Neuronal stem cell (in vitro differentiated cells): ENCODE measurements around the gene MROH8. TPM values are rescaled to one million over a fixed set of nuclear protein-coding genes. Genes with fewer than 3 reads are reported as not detected.

Source experiments
- DNase-seq: peaks from one replicate; pipeline ENCODE4 v3.0.0-alpha.2; 2013; ENCODE audit warnings: low spot score
- H2AFZ ChIP-seq: one replicate; pipeline ENCODE4 v1.6.1; 2013; ENCODE audit warnings: mild to moderate bottlenecking, low read length, inconsistent platforms
- H2AK5ac ChIP-seq: 2 replicates; pipeline ENCODE4 v1.6.1; 2013; ENCODE audit warnings: low read depth, mild to moderate bottlenecking, inconsistent platforms, low read length, moderate library complexity, mixed read lengths
- H2BK120ac ChIP-seq: 2 replicates; pipeline ENCODE4 v1.6.1; 2013; ENCODE audit warnings: low read depth, mild to moderate bottlenecking, inconsistent platforms, low read length, moderate library complexity, mixed read lengths
- H2BK12ac ChIP-seq: one replicate; pipeline ENCODE4 v1.6.1; 2013; ENCODE audit warnings: low read length, inconsistent platforms
- H2BK15ac ChIP-seq: 2 replicates; pipeline ENCODE4 v1.6.1; 2013; ENCODE audit warnings: mild to moderate bottlenecking, low read length, inconsistent platforms, mixed read lengths
- H2BK5ac ChIP-seq: one replicate; pipeline ENCODE4 v1.6.1; 2013; ENCODE audit warnings: inconsistent platforms, mild to moderate bottlenecking, low read length, moderate library complexity
- H3K14ac ChIP-seq: one replicate; pipeline ENCODE4 v1.6.1; 2013; ENCODE audit warnings: low read length, inconsistent platforms
- H3K18ac ChIP-seq: 2 replicates; pipeline ENCODE4 v1.6.1; 2013; ENCODE audit warnings: low read length, inconsistent platforms
- H3K23ac ChIP-seq: 2 replicates; pipeline ENCODE4 v1.6.1; 2013; ENCODE audit warnings: low read depth, mild to moderate bottlenecking, mixed read lengths, low read length, inconsistent platforms; ENCODE audit not compliant: poor library complexity
- H3K27ac ChIP-seq: replicated peaks from 3 replicates; pipeline ENCODE4 v1.5.1; 2013; ENCODE audit warnings: low read length, inconsistent platforms
- H3K27me3 ChIP-seq, 3 experiments: 2 replicates each; pipeline ENCODE4 v1.6.1; 2013; ENCODE audit warnings: low read length in 3 of 3, mild to moderate bottlenecking in 2 of 3, inconsistent platforms in 1 of 3, low read depth in 1 of 3, mixed read lengths in 1 of 3, moderate library complexity in 1 of 3; ENCODE audit not compliant: control insufficient read depth in 3 of 3, insufficient read depth in 3 of 3
- H3K36me3 ChIP-seq, 2 donors: replicated peaks in 1 of 2; 2 replicates each; pipeline ENCODE4 v1.6.1; 2013; ENCODE audit warnings: low read length in 2 of 2; ENCODE audit not compliant: control insufficient read depth in 2 of 2, insufficient read depth in 2 of 2
- H3K4ac ChIP-seq: 2 replicates; pipeline ENCODE4 v1.6.1; 2013; ENCODE audit warnings: inconsistent platforms, mild to moderate bottlenecking, low read length, moderate library complexity
- H3K4me1 ChIP-seq, 2 donors: 1 replicate in 1 of 2; 2 replicates in 1 of 2; pipeline ENCODE4 v1.6.1; 2013; ENCODE audit warnings: low read length in 2 of 2, low read depth in 1 of 2; ENCODE audit not compliant: control insufficient read depth in 2 of 2, insufficient read depth in 1 of 2
- H3K4me2 ChIP-seq: one replicate; pipeline ENCODE4 v1.6.1; 2013; ENCODE audit warnings: mild to moderate bottlenecking, low read length, inconsistent platforms; ENCODE audit not compliant: insufficient read depth, poor library complexity, severe bottlenecking
- H3K4me3 ChIP-seq, 2 donors: 2 replicates each; pipeline ENCODE4 v1.5.1; 2013; ENCODE audit warnings: low read length in 2 of 2, mild to moderate bottlenecking in 2 of 2, inconsistent platforms in 1 of 2, moderate library complexity in 1 of 2
- H3K79me1 ChIP-seq: one replicate; pipeline ENCODE4 v1.6.1; 2013; ENCODE audit warnings: low read depth, mild to moderate bottlenecking, inconsistent platforms, low read length, moderate library complexity
- H3K9ac ChIP-seq: one replicate; pipeline ENCODE4 v1.6.1; 2013; ENCODE audit warnings: mild to moderate bottlenecking, low read depth, low read length, inconsistent platforms; ENCODE audit not compliant: poor library complexity
- H3K9me3 ChIP-seq, 2 donors: replicated peaks in 1 of 2; 2 replicates each; pipeline versions ENCODE3 to v1.6.1; 2013; ENCODE audit warnings: low read length in 2 of 2, mild to moderate bottlenecking in 2 of 2, inconsistent platforms in 1 of 2, low read depth in 1 of 2, mixed read lengths in 1 of 2, moderate library complexity in 1 of 2; ENCODE audit not compliant: control insufficient read depth in 2 of 2, insufficient read depth in 1 of 2
- H4K8ac ChIP-seq: one replicate; pipeline ENCODE4 v1.6.1; 2013; ENCODE audit warnings: low read depth, mild to moderate bottlenecking, inconsistent platforms, low read length, moderate library complexity
- H4K91ac ChIP-seq: one replicate; pipeline ENCODE4 v1.6.1; 2013; ENCODE audit warnings: low read length, low read depth, mild to moderate bottlenecking, inconsistent platforms; ENCODE audit not compliant: poor library complexity
- WGBS, 2 donors: extraction: QIAGEN DNeasy Blood & Tissue Kit; methylation state at CpG; one replicate each; pipeline ENCODE4 v1.1.7; 2013; ENCODE audit warnings: missing lambda C conversion rate in 2 of 2, mixed read lengths in 1 of 2; ENCODE audit not compliant: insufficient read length in 2 of 2, insufficient replicate concordance in 1 of 2; ENCODE audit errors: extremely low coverage in 2 of 2; 5-methylcytosine and 5-hydroxymethylcytosine counted together
- polyA plus RNA-seq, 2 experiments: library from polyadenylated mRNA; stranded (reverse); fragments of 200-250 nt; gene quantifications; one replicate each; pipeline ENCODE4 v1.2.3, GENCODE V29; 2013

Gene MROH8
- 4.4 TPM for polyA plus RNA-seq (2013, experiment 1 of 2)
- polyA plus RNA-seq (2013, experiment 2 of 2) = 4.7 TPM

DNA sequence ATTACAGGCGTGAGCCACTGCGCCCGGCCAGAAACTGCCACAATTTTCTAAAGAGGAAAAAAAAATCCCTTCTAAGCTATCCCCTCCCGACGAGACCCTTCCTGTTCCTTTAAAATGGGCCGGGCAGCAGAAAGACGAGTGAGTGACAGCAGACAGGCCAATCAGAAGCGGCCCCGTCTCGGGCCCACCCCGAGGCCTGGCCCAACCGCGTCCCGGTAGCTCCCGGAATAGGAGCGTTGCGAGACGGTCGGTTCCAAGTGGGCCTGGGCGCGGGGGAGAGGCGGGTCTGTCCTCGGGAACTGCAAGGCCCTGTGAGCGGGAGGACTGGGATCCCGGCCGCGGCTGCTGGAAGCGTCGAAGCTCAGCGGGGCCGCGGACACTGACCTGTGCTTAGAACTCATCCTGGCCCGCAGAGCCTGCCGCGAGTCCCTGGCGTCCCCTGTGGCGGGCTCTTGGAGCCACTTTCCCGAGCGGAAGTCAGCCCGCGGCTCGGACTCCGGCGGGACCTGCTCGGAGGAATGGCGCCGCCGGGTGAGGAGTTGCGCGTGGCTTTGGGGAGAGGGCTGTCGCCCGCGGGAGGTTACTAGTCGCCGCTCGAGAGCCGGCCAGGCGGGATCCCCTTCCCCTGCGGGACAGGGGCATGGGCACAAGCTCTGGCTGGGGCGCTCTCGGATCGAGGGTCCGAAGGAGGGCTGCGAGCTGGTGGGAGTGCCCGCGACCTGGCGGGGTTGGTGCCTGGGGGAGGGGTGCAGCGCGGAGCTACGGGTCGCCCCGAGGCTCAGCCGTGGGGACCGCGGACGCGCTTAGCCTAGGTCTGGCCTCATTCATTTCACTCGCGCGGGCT is at the start of gene MROH8, which contains the start of gene RPN2:
MROH8 (minus strand) TSS at position 710 of the 844 bp plus-strand sequence.
RPN2 (plus strand) TSS at position 492 of the 844 bp plus-strand sequence; CDS start at position 519, 27 bp downstream.
- no CpG with 5 or more reads among the region's 80 CpGs for WGBS, 2 donors
- Histone ChIP-seq H3K9me3 (no peaks in the 10 kb centered on the region), H3K9ac (peak within 1 kb of the TSS; percentile 99)

DNA sequence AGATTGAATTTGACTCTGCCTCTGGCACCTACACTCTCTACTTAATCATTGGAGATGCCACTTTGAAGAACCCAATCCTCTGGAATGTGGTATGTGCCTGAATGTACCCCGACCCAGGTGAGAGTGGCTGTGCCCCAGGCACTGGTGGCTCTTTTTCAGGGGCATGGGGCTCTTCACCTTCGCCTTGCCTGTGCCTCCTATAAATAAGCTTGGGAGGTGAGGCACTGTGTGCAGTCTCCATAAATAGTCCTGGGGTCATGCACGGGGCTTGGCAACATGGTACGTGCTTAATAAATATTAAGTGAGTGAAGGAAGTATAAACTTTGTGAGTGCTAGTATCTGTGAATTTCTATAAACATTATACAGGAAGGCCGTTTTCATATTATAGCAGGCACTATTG is 49.3 kb upstream of the MROH8 start:
- Histone ChIP-seq H3K9me3 (no peaks in the 10 kb centered on the region), H3K4me3 (no peak overlapping the region), H3K4me2 (no peak overlapping the region), H3K79me1 (peaks cover 2% of the 10 kb centered on the region), H3K14ac (no peak overlapping the region), H3K9ac (no peak overlapping the region), H3K27me3 (no peaks in the 10 kb centered on the region), H4K91ac (no peak overlapping the region), H2AFZ (no peak overlapping the region), H3K27ac (peak overlapping the region; percentile 77), H4K8ac (no peak overlapping the region), H2AK5ac (peak overlapping the region; percentile 30), H2BK5ac (peak overlapping the region; percentile 25), H3K23ac (no peak overlapping the region), H2BK120ac (no peak overlapping the region), H2BK15ac (peak overlapping the region; percentile 18), H3K18ac (peak overlapping the region; percentile 82), H2BK12ac (no peak overlapping the region), H3K4me1 (peaks cover 22 to 36% of the 10 kb centered on the region in 2 donors), H3K36me3 (peaks cover 37 to 100% of the 10 kb centered on the region in 2 donors), H3K4ac (peak overlapping the region; percentile 2)
- no CpG with 5 or more reads among the region's 5 CpGs for WGBS, 2 donors
- DNase-seq = no peak

More for the DNA sequence above, at the start of gene MROH8, which contains the start of gene RPN2:
- peak within 1 kb of the TSS; percentile 94 for H2BK5ac ChIP-seq
- peak within 1 kb of the TSS; percentile 90 to 93 for H3K4me3 ChIP-seq
- H3K4me2 ChIP-seq = peak within 1 kb of the TSS; percentile 64
- H2BK120ac ChIP-seq = peak within 1 kb of the TSS; percentile 99
- peak within 1 kb of the TSS; percentile 98 for H3K14ac ChIP-seq
- H4K8ac ChIP-seq = peak within 1 kb of the TSS; percentile 56
- peak within 1 kb of the TSS; percentile 85 for H3K27ac ChIP-seq
- H2AFZ ChIP-seq = peak within 1 kb of the TSS; percentile 100
- H3K36me3 ChIP-seq = peaks cover 3 to 28% of the 10 kb centered on the region in 2 donors
- H3K4me1 ChIP-seq = peaks cover 6 to 7% of the 10 kb centered on the region in 2 donors
- peak within 1 kb of the TSS; percentile 67 for H3K4ac ChIP-seq
- no peak within 1 kb of the TSS for H4K91ac ChIP-seq
- H2BK12ac ChIP-seq = no peak within 1 kb of the TSS
- H2AK5ac ChIP-seq = peak within 1 kb of the TSS; percentile 96
- peak; percentile 96 for DNase-seq
- H3K18ac ChIP-seq = peak within 1 kb of the TSS; percentile 100
- H2BK15ac ChIP-seq = peak within 1 kb of the TSS; percentile 45
- no peaks in the 10 kb centered on the region for H3K27me3 ChIP-seq
- peaks cover 5% of the 10 kb centered on the region for H3K79me1 ChIP-seq
- peak within 1 kb of the TSS; percentile 98 for H3K23ac ChIP-seq

DNA sequence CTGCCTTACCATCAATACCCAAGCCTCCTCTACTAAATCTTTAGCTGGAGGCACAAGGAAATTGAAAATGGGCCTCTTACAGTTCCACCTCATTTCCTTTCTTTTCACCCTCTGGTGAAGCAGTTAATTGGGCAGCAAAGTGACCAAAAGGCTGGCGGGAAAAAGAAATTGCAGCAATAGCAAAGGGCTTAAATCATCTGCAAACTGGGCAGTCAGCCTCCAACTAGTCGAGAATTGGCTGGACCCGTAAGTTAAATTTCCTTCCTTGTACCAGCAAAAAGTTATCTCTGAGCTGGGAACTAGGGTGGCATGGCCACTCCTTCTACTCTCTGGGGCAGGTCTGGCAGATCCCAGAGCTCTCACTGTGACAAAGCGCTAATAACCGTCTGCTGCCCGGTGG is 48.7 kb upstream of the MROH8 start:
- Histone ChIP-seq H3K36me3 (peaks cover 38 to 100% of the 10 kb centered on the region in 2 donors), H2AFZ (no peak overlapping the region), H3K9ac (no peak overlapping the region), H3K27me3 (no peaks in the 10 kb centered on the region), H2BK12ac (no peak overlapping the region), H3K18ac (no peak overlapping the region), H2BK120ac (no peak overlapping the region), H3K27ac (peak overlapping the region; percentile 77), H2AK5ac (no peak overlapping the region), H3K4me1 (peaks cover 22 to 36% of the 10 kb centered on the region in 2 donors), H2BK5ac (peak overlapping the region; percentile 25), H3K9me3 (no peaks in the 10 kb centered on the region), H3K4me3 (no peak overlapping the region), H2BK15ac (no peak overlapping the region), H3K4ac (no peak overlapping the region), H3K79me1 (peaks cover 2% of the 10 kb centered on the region), H3K14ac (no peak overlapping the region), H4K8ac (no peak overlapping the region), H4K91ac (no peak overlapping the region), H3K23ac (no peak overlapping the region), H3K4me2 (no peak overlapping the region)
- DNase-seq = no peak
- WGBS, 2 donors = no CpG with 5 or more reads among the region's 6 CpGs

DNA sequence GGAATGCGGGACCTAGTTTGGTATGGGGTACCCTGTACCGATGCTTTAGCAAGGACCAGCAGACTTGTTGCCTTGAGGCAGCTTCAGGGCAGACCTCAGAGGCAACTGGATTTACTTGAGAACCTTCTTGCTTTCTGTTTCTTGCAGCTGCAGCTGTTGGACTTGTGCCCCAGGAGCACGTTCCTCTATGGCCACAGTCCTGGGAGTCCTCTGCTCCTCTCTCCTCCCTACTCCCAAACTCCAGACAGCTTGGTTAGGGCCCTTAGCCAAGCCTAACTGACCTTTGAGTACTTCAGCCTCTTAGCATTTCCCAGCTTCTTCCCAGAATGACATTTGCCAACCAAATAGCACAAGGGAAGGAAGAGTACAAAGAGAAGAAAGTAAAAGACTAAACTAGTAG is 47.5 kb upstream of the MROH8 start:
- peaks cover 26 to 30% of the 10 kb centered on the region in 2 donors for H3K4me1 ChIP-seq
- no peak overlapping the region for H3K23ac ChIP-seq
- no peak overlapping the region for H3K27ac ChIP-seq
- H3K9me3 ChIP-seq = no peaks in the 10 kb centered on the region
- H2AK5ac ChIP-seq = no peak overlapping the region
- peaks cover 40 to 100% of the 10 kb centered on the region in 2 donors for H3K36me3 ChIP-seq
- H2BK15ac ChIP-seq = no peak overlapping the region
- H2BK12ac ChIP-seq = no peak overlapping the region
- WGBS, 2 donors = no CpG with 5 or more reads among the region's 3 CpGs
- no peak overlapping the region for H3K4ac ChIP-seq
- H3K27me3 ChIP-seq = no peaks in the 10 kb centered on the region
- H3K18ac ChIP-seq = peak overlapping the region; percentile 4
- no peak overlapping the region for H4K8ac ChIP-seq
- no peak overlapping the region for H3K4me3 ChIP-seq
- peak overlapping the region; percentile 6 for H4K91ac ChIP-seq
- H3K79me1 ChIP-seq = peaks cover 2% of the 10 kb centered on the region
- H2AFZ ChIP-seq = no peak overlapping the region
- no peak overlapping the region for H2BK120ac ChIP-seq
- H3K14ac ChIP-seq = no peak overlapping the region
- H3K9ac ChIP-seq = no peak overlapping the region
- H3K4me2 ChIP-seq = no peak overlapping the region
- DNase-seq = no peak
- H2BK5ac ChIP-seq = no peak overlapping the region
